NCI-H1092 treated with DMSO at 0.1 percent for 48 hours (cell line): Measurements from ENCODE around the gene HSPA12A.

Experiments used
- DNase-seq: peaks from one replicate; lab custom pipeline; 2025; lab: John Stamatoyannopoulos, UW

Gene HSPA12A

DNA sequence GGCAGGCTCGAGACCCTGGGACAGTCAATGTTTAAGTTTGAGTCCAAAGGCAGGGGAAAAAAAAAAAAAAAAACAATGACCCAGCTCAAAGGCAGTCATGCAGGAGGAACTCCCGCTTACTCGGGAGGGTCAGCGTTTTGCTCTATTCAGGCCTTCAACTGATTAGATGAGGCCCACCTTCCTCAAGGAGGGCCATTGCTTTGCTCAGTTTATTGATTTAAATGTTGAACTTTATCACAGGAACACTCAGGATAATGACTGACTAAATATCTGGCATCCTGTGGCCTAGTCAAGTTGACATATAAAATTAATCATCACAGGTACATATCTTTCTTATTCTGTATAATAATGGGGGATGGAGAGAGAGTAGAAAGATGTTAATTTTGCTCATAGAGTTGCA is 52.6 kb downstream of the HSPA12A start:
- DNase-seq: no peak

GRCh38 chr10:116688741-116689495 is 53.4 kb downstream of the HSPA12A start:
- DNase-seq: no peak

- DNase-seq: no peak
Observed at GRCh38 chr10:116688241-116688711, 54.1 kb downstream of the HSPA12A start.

GRCh38 chr10:116687633-116688032 is 54.7 kb downstream of the HSPA12A start:
- DNase-seq: no peak

- DNase-seq: no peak
Observed at GRCh38 chr10:116686632-116687031, 55.7 kb downstream of the HSPA12A start.

DNA sequence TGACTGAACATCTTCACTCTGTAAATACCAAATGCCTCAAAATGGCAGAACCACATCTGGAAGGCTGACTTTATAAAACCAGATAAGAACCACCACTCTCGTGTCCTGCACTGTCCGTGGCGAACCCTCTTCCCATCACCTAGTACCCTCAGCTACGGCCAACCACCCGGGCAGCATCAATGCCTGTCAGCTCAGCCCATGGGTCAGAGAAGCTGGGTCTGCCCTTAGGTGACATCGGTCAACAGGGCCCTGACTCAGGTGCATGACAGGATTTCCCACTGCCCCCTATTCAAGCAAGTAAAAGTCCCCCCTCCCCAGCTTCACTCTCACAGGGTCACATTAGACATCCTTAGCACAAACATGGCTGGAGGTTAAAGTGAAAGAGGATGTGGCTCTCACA is 56.6 kb downstream of the HSPA12A start:
- no peak for DNase-seq

GRCh38 chr10:116684781-116685180 is 57.6 kb downstream of the HSPA12A start:
- DNase-seq: no peak

GRCh38 chr10:116683821-116684220 is 58.5 kb downstream of the HSPA12A start:
- DNase-seq: no peak

GRCh38 chr10:116683166-116683565 is 59.2 kb downstream of the HSPA12A start:
- DNase-seq: no peak

DNA sequence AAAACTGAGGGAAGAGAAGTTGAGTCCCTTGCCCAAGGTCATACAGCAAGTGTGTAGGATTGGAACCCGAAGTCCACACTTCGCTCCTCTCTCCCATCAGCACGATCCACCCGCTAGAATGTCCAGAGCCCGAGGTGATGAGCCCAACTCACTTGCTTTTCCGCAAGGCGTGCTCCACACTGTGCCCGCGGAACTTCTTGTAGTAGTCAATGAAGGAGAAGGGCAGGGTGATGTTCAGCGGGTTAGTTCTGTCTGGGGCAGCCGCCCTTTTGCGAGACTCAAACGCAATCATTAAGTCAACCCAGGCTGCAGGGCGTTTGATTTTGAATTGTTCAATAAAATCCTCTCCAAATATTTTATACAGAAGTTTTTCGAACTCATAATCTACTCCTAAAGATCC is 63.0 kb downstream of the HSPA12A start:
- no peak for DNase-seq

DNA sequence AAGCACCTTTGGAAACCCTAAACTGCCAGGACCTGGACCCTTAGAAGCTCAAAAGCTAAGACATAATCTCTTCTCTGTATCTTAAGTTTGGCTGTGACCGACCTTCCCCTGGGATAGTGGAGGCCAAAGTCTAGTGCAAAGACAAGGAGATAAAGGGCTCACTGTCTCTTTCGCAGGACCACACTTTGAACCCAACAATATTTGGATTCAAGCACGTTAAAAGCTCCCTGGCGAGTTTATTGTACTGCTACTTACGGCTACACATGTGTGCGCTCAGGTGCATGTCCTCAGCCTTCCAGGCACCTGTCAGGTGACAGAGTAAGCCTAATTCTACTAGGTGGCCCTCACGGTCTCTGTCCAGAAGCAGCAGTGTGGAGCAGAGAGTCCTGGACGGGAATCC is 65.7 kb downstream of the HSPA12A start:
- DNase-seq: no peak

DNA sequence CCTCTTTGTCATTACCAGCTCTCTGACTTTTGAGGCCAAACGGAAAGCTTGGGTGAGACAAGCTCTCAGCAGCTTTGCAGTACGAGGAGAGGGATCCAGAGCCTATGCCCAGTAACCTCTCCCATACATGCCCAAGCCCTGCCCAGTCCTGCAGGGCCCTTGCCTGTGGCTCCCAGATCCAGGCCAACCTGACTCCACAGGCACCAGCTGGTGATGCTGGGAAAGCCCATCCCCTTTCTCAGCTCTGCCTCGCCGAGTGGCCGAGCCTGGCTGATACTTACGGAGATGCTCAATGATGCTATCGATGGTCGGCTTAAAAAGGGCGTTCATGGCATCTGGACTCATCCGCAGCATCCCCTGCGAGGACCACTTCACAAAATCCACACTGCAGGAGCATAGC is 66.2 kb downstream of the HSPA12A start:
- DNase-seq: no peak

- DNase-seq: no peak
Observed at GRCh38 chr10:116674901-116675423, 67.4 kb downstream of the HSPA12A start.

- DNase-seq: no peak
Observed at GRCh38 chr10:116673866-116674265, 68.5 kb downstream of the HSPA12A start.

DNA sequence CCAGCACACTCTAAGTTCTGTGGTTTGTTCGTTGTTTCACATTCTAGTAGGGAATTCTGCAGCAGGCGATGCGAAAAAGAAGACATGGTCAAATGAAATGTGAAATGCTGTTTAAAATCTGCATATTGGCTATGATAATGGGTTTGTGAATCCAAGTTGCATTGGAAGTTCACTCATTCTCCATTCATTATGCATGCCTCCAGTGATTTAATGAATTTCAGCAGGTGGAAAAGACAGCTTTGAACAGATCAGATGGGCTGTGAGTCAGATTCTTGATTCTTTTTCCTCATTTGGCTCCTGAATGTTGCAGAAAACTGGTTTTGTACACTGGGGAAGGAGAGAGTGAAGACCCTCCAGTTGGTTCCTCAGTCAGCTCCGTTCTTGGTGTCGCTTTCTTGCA is 69.5 kb downstream of the HSPA12A start:
- DNase-seq: no peak

DNA sequence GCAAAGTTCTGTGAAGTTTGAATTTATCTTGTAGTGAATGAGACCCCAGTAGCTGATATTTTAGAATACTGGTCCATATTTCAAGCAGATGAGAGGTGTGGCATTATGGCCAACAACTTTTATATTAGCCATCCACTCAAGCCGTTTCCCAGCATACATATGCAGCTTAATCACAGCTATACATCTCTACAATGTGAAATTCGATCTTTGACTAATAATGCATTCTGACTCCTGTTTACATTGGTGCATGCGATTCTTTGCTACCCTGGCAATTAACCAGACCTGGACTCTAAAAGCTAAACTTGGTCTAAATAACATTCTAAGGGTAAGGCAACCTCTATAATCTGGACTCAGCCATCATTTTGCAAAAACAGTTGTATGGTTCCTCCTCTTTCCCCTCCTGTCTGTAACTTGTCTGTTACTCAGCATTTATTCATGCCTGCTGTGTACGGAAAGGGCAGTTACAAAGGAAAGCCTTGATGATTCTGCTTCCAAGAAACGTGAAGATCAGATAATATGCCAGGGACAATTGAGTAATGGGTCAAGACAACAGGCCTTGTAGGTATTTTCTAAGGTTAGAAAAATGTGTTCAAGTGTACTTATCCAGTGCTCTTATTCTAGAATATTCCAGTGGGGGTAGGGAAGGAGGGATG is 71.0 kb downstream of the HSPA12A start:
- DNase-seq: no peak

- no peak for DNase-seq
Observed at GRCh38 chr10:116670706-116671105, 71.7 kb downstream of the HSPA12A start.

DNA sequence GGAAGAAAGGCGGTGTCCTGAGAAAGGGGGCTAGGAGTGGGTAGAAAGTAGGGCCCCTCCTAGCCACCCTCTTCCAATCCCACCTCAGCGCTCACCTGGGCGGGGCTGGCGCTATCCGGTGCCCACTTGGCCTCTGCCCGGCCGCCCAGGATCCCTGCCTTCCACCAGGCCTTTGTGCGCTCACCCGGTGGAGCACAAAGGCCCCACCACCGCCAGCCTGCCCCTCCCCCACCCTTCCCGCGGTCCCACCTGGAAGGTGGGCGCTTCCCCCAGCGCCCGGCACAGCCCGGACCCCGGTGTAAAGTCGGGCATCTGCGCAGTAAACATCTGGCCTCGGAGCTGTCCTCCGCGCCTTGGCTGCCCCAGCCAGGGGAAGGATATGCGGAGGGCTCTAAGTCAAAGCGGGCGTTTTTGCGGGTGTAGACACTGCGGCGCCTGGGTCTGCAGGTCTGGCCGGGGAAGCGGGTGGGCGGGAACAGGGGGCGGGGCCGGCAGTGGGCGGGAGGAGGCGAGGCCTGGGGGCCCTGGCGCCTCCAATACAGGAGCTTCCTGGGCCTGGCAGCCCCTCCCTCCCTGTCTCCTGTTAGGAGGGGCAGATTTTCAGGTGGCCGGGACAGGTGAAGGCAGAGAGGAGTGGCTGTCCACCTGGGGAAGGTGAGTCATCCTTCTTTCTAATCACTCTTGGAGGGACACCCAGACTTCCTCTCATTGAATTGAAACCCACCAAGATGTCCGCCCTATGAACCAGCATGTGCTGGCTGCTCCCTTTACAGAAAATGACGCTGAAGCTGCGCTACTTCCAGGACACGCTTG is 72.3 kb downstream of the HSPA12A start:
- DNase-seq: no peak

DNA sequence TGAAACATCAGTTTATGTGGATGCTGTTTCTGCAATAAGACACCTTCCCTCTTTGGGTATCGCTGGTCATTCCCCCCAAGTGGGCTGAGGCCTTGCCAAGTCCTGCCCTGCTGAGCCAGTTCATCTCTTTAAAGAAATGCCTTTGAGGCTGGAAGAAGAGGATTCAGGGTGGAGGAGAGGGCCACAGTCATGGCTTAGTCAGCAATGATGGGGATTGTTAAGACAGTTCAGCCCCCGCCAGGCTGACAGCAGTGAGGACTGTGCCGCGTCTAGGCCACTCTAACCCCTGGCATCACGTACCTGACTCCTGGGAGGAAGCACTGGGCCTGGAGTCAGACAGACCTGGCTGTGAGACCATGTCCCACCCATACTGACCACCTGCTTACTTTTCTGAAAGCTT is 73.3 kb downstream of the HSPA12A start:
- DNase-seq: no peak

DNA sequence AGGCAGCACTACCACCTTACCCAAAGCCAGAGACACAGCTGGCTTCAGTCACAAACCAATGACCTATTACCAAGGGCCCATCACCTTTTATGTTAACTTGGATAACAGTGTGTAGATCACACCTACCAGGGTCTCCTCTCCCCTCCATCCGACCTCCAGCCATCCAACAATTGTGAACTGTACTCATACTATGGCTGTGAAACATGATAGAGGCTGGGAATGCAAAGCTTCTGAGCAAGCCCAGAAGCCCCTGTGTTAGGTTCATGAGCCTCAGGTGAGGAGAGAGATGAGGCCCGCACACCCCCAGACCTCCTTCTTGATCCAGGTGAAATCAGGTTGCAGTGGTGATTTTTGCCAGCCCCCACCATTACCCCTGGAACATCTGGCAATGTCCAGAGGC is 73.9 kb downstream of the HSPA12A start:
- DNase-seq: no peak

GRCh38 chr10:116668018-116668417 is 74.3 kb downstream of the HSPA12A start:
- DNase-seq: no peak

DNA sequence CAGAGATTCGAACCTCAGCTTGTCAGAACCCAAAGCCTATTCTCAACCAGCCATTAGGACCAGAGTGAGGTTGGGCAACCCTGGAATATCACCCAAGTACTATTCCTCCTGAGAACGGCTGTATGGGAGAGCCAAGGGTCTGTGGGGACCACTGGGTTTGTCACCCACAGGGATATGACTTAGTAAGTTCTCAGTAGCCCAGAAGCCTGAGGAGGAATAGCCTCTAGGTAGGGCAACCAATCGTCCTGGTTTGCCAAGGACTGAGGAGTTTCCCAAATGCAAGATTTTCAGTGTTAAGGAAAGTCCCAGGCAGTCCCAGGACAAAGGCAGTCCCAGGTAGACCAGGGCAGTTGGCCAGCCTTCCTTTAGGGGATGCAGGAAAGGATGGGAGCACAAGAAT is 74.9 kb downstream of the HSPA12A start:
- DNase-seq: no peak
